Measurements from ENCODE around the gene ZNF232. TPM values are rescaled to one million over a fixed set of nuclear protein-coding genes. Genes with fewer than 3 reads are reported as not detected.
A peak's percentile ranks its signal among the peaks of the same experiment; 100 is the strongest.
"Not testable (repeated sequence)": the region's sequence is repeated elsewhere in the genome, so short reads cannot be mapped to it uniquely, and the experiment has no call there.

Gene ZNF232
- total RNA-seq, 1 experiment from 2014 or later: 9.5 TPM

DNA sequence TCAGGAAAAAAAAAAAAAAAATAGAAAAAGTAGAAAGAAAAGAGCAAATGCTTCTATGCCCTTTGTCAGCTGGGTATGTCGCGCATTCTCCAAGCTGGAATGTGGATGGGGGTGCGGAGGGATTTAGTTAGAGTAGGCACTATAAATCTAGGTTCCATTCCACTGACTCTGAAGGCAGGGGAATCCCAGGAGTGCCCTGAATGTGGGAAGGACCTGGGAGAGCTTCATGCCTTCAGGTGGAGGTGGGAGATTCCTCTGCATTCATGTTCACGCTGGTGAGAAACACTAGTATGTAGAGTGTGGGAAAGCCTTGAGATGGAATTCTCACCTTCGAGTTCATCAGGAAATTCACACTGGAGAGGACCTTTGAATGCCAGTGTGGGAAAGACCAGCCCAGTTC lies 12.4 kb downstream of the ZNF232 start:
- DNase-seq (ENCODE audit: low read depth): no peak

DNA sequence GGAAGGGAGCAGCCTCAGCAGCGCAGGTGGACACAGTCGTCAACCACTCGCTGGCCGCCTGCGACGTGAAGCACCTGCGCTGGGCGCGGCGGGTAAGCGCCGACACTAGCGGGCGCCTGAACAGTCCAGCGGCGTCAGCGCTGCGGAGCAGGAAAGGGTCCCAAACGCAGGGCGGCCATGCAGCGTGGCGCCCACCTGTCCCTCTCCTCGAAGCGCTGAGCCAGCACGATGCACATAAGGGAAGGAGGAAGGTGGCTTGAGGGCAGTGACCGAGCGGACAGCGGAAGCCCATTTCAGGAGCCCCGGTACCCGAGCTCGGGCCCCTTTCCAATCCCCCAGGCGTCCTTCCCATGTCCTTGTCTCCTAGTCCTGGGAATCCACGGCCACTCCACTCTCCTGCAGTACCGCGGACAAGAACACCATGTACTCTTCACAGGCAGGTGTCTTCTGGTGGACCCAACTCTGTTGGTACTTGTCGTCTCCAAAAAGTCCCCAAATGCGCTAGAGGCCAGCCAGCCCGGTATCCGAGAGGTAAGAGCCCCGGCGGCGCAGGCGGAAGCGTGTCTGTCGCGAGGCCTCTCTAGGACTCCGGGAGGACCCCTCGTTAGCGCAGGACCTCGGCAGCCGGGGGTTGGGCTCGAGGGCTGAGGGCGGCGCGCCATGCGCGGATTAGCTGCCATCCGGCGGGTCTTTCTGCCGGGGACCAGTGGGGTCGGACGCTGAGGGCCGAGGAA lies 14.4 kb downstream of the ZNF232 start:
- DNase-seq (ENCODE audit: low read depth): no peak

DNA sequence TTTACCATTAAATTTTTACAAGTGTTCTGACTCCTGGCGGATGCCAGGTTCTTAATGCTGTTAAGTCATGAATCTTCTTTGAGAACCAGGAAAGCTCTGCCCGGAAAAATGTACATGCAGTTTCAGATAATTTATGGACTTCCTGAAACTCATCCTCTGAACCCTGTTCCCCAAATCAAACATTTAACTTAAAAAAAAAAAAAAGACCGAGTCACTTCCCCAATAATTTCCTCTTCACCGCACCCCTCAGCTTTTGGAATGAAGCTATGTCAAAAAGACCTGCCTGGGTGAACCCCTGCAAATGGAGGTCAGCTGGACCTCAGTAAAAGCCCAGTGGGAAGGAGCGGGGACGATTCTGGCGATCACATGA lies 15.0 kb downstream of the ZNF232 start:
- DNase-seq (ENCODE audit: low read depth): no peak

DNA sequence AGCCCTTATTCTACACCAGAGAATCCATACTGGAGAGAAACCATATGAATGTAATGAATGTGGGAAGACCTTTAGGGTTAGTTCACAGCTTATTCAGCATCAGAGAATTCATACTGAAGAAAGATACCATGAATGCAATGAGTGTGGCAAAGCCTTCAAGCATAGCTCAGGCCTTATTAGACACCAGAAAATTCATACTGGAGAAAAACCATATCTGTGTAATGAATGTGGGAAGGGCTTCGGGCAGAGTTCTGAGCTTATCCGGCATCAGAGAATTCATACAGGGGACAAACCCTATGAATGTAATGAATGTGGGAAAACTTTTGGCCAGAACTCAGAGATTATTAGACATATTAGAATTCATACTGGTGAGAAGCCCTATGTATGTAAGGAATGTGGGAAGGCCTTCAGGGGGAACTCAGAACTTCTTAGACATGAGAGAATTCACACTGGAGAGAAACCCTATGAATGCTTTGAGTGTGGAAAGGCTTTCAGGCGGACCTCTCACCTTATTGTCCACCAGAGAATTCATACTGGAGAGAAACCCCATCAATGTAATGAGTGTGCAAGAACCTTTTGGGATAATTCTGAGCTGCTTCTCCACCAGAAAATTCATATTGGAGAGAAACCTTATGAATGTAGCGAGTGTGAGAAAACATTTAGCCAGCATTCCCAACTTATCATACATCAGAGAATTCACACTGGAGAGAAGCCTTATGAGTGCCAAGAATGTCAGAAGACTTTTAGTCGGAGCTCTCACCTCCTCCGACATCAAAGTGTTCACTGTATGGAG lies 19.3 kb downstream of the ZNF232 start:
- DNase-seq (ENCODE audit: low read depth): no peak

DNA sequence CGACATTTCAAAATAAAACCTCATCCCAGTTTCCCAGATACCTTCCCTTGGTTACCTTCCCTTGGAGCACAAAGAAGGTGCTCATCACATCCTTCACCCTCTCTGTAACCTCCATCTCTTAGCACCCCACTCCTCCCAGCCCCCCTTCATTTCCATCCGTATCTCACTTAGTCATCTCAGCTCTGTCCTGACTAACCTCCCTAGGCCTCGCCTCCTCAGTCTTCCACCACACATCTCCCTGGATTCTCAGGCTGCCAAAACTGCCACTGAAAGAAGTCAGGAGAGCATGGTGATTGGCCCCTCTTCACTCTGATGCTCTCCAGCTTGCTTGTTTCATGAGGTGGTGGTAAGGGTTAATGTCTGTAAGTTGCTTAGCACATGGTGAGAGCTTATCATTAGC lies 31.1 kb downstream of the ZNF232 start:
- no peak for DNase-seq (ENCODE audit: low read depth)

DNA sequence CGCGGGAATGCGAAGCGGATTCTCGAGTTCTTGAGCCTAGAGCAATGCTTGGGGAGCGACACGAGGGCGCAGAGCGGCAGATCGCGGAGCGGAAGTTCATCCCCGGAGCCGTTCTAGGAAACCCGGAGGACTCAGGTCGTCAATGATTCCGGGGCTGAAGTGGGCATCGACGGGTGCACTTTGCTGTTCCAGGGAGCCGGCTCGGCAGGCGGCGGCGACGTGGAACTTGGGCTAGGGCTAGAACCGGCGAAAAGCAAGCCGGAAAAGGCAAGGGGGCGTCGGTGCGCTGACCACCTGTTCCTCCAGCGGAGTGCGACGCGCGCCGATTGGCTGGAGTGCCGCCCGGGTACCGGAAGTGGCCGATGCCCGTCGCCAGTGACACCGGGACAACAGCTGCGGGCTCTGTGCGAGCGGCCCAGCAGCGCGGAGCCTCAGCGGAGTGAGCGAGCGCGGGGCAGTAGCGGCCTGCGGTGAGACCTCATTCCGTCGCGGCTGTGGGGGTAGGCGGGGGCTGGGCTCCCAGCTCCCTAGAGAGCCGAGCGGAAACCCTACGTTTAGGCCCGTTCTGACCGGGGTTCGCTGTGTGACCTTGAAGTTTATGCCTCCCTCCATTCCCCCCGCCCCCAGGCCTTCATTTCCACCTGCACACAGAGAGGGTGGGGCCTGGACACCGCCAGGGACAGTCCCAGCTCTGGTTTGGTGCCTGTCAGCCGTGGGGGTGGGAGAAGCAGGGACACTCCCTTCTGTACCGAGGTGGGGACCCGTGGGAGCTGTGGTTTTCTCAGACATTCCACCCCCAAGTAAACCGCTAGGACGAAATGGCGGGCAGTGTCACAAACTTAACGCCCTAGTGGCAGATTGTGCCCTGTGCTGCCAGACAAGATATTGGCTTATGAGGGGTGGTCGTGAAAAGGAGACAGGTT lies 33.3 kb downstream of the ZNF232 start, which contains the start of gene ZFP3:
Gene ZFP3 (plus strand): TSS at position 362 of the 923 bp plus-strand sequence. CDS start 13,038 bp downstream, outside the sequence.
- DNase-seq (ENCODE audit: low read depth): no peak

DNA sequence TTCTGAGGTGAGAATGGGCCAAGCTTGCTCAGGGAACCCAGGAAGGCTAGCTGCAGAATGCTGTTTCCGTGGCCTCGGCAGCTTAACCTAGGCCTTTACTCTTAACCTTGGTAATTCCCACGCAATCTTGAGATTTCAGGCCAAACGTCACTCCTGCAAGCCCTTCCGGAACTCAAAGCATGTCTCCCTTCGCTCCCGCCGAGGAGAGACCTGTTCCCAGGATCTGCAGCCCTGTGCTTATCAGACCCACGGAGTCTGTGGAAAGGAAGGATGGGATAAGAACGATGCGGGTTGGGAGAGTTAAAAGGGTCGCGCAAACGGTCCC lies 33.9 kb downstream of the ZNF232 start:
- no peak for DNase-seq (ENCODE audit: low read depth)

DNA sequence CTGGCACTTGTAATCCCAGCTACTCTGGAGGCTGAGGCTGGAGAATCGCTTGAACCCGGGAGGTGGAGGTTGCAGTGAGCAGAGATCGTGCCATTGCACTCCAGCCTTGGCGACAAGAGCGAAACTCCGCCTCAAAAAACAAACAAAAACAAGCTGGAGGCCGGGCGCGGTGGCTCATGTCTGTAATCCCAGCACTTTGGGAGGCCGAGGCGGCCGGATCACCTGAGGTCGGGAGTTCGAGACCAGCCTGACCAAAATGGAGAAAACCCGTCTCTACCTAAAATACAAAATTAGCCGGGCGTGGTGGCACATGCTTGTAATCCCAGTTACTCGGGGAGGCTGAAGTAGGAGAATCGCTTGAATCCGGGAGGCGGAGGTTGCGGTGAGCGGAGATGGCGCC lies 34.4 kb downstream of the ZNF232 start:
- not testable (repeated sequence) for DNase-seq (ENCODE audit: low read depth)

DNA sequence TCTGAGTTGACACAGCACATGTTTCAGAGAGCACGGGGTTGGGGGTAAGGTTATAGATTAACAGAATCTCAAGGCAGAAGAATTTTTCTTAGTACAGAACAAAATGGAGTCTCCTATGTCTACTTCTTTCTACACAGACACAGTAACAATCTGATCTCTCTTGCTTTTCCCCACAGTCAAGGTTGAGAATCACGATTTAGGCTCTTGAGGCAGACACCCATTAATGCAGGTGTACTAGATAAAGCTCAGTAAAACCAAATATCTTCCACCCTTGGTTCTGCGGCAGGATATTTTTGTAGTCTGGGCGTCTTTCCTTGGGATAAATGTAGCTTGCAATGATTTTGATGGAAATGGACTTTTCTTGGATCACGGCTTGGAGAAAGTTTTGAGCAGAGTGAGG lies 36.2 kb downstream of the ZNF232 start:
- not testable (repeated sequence) for DNase-seq (ENCODE audit: low read depth)

DNA sequence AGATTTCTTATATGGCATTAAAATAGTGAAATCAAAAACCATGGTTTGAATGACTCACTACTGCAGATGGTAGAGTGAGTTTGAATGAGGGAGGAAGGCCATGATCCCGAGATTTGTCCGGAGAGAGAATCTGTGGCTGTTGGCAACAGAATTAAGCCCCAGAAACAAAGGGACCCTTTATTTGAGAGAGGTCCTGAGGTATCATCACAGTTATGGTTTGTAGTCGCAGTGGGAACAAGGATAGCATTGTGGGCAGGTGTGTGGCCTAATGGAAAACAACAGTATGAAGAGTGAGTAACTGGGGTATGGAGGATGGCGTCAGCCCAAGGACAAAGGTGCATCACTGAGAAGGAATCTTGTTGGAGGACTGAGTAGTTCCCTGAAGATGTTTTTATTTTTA lies 42.0 kb downstream of the ZNF232 start:
- peak; percentile 65 for DNase-seq (ENCODE audit: low read depth)

DNA sequence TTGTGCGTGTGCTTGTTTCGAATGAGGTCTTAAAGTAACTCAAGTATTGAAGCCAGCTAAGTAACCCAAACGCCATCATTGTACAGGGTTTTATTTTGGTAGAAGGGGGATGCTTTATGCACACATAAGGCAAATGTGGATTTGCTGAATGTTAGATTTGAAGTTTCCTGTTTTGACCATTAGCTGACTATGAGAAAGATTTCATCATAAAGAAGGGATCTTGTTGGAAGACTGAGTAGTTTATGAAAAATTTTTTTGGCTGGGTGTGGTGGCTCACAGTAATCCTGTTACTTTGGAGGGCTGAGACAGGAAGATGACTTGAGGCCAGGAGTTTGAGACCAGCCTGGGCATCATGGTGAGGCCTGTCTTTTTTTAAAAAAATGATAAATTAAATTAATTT lies 43.4 kb downstream of the ZNF232 start:
- no peak for DNase-seq (ENCODE audit: low read depth)

DNA sequence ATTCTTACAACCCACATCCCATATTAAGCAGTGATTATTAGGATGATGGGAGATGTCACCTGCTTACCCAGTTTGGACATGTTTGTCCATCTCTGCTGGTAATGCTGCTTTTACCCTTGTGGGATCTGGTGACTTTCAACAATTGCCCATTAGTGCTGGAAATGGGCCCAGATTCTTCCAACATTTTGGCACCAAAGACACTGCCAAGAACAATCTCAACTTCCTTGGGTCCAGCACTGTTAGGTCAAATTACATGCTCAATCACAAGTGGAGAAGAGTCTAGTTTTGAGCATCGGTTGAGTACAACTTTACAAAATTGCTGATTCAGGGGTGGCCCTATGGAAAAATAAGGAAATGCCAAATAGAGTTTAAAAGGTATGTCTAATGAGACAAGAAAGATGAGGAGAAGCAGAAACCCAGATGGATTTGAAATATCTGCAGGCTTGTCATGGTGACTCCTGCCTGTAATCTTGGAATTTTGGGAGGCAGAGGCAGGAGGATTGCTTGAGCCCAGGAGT lies 46.4 kb downstream of the ZNF232 start:
- DNase-seq (ENCODE audit: low read depth): no peak

Small RNA genes within 50 kb of the gene (small RNA-seq; reads per million reads assigned to genes)
- not detected for gene AC012146.4

Other genes with a start within 250 kb of the ZNF232 start
- gene C17orf107, start 212.3 kb downstream of the ZNF232 start, total RNA-seq (2014; rRNA removed; shearing (Covaris generic)): 0.07 and 0.48 TPM in 2 replicates
- not detected in 2 replicates for gene CHRNE, start 208.8 kb downstream of the ZNF232 start, total RNA-seq (2014; rRNA removed; shearing (Covaris generic))
- not detected in 2 replicates for gene GP1BA, start 179.6 kb downstream of the ZNF232 start, total RNA-seq (2014; rRNA removed; shearing (Covaris generic))
- gene SLC25A11, start 171.8 kb downstream of the ZNF232 start, total RNA-seq (2014; rRNA removed; shearing (Covaris generic)): 103 and 112 TPM in 2 replicates
- 70.0 and 95.7 TPM in 2 replicates for gene RNF167, start 171.6 kb downstream of the ZNF232 start, total RNA-seq (2014; rRNA removed; shearing (Covaris generic))
- 1,934 and 2,529 TPM in 2 replicates for gene PFN1, start 163.3 kb downstream of the ZNF232 start, total RNA-seq (2014; rRNA removed; shearing (Covaris generic))
- gene ENO3, start 160.8 kb downstream of the ZNF232 start, total RNA-seq (2014; rRNA removed; shearing (Covaris generic)): 2.5 and 3.0 TPM in 2 replicates
- gene SPAG7, start 144.1 kb downstream of the ZNF232 start, total RNA-seq (2014; rRNA removed; shearing (Covaris generic)): 75.6 and 81.8 TPM in 2 replicates
- 7.6 and 14.3 TPM in 2 replicates for gene CAMTA2, start 124.2 kb downstream of the ZNF232 start, total RNA-seq (2014; rRNA removed; shearing (Covaris generic))
- 0.08 TPM in 1 of 2 replicates, not detected in the other for gene INCA1, start 114.4 kb downstream of the ZNF232 start, total RNA-seq (2014; rRNA removed; shearing (Covaris generic))
- 64.3 and 67.6 TPM in 2 replicates for gene KIF1C, start 113.9 kb downstream of the ZNF232 start, total RNA-seq (2014; rRNA removed; shearing (Covaris generic))
- gene SLC52A1, start 76.5 kb downstream of the ZNF232 start, total RNA-seq (2014; rRNA removed; shearing (Covaris generic)): not detected in 2 replicates
- not detected in 2 replicates for gene ZFP3, start 33.4 kb downstream of the ZNF232 start, total RNA-seq (2014; rRNA removed; shearing (Covaris generic))
- gene USP6, start 4.2 kb upstream of the ZNF232 start, total RNA-seq (2014; rRNA removed; shearing (Covaris generic)): under 0.01 TPM in 1 of 2 replicates, not detected in the other
- gene ZNF594, start 80.0 kb upstream of the ZNF232 start, total RNA-seq (2014; rRNA removed; shearing (Covaris generic)): 6.4 and 8.1 TPM in 2 replicates
- not detected in 2 replicates for gene SCIMP, start 123.0 kb upstream of the ZNF232 start, total RNA-seq (2014; rRNA removed; shearing (Covaris generic))
- 35.4 and 36.7 TPM in 2 replicates for gene RABEP1, start 170.4 kb upstream of the ZNF232 start, total RNA-seq (2014; rRNA removed; shearing (Covaris generic))

Measured in HT1080 (cell line).